ENCODE results near the gene ENTPD8.

DNA sequence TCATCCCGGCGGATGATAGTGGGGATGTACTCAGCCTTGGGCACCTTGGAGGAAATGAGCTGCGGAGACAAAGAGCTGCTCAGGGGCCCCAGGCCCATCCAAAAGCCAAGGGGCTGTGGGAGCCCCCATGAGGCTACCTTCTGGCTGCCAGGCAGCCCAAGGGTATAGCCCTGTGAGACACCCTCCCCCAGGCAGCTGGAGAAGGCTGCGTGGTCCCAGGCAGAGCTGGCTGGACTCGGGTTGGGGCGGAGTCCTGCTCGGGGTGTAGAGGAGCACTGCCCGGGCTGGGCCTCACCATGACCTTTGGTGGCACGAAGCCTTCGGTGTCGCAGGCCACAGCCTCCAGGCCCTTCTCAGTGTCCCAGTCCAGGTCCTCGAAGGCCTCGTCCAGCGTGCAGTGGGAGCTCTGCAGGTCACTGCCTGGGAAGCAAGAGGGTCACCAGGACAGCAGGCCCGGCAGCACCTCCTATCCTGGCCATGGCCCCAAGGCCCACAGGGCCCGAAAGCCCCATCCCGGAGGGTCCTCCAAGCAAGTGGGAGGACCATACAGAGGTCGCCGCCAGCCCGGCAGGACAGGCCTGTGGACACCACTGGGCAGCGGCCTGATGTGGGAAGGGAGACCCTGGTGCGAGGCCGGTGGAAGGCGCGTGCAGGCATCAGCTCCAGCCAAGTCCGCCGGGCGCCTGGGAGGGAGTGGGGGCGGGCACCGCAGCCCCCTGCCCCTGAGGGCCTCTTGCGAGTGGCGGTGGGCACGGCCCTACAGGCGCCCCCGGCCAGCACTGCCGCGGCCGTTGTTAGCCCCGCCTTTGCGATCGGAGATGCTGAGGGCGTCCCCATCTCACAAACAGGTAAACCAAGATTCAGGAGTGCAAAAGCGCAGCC, 11.8 kb upstream of the ENTPD8 start:
- TF ChIP-seq EP300 (IDR thresholded peaks at IDR 0.05; ENCODE audit: borderline replicate concordance in 1 of 2, control insufficient read depth in 1 of 2, low read depth in 2 of 2, low read length in 2 of 2) (no peak), SREBF2 (IDR thresholded peaks at IDR 0.05; ENCODE audit: low read length) (no peak), MYC (IDR thresholded peaks at IDR 0.05; ENCODE audit: insufficient read depth, insufficient read length, insufficient replicate concordance, low read length, severe bottlenecking) (no peak), CREM (IDR thresholded peaks at IDR 0.05; ENCODE audit: low read depth) (no peak), KDM1A (IDR thresholded peaks at IDR 0.05; ENCODE audit: borderline replicate concordance) (no peak), YBX1 (IDR thresholded peaks at IDR 0.05) (no peak), PAX8 (IDR thresholded peaks at IDR 0.05) (no peak), SP1 (IDR thresholded peaks at IDR 0.05; ENCODE audit: low read depth, low read length) (no peak), MEF2B (IDR thresholded peaks at IDR 0.05; ENCODE audit: partially characterized antibody, poor library complexity, severe bottlenecking) (no peak), RFX5 (IDR thresholded peaks at IDR 0.05; ENCODE audit: low read depth, low read length) (no peak), POLR2AphosphoS5 (IDR thresholded peaks at IDR 0.05; ENCODE audit: low read length) (no peak), EZH2 (IDR thresholded peaks at IDR 0.05; ENCODE audit: borderline replicate concordance, control insufficient read depth, low read depth, low read length) (no peak), BRCA1 (IDR thresholded peaks at IDR 0.05; ENCODE audit: low read depth, low read length) (no peak), HDAC2 (IDR thresholded peaks at IDR 0.05) (no peak)
